HepG2 (cell line): ENCODE measurements around the gene ZNF431. TPM values are rescaled to one million over a fixed set of nuclear protein-coding genes. Genes with fewer than 3 reads are reported as not detected.

Experiments
- ATAC-seq: fragments of 200-7000 bp; cut with Tn5 transposase; 3 replicates; pipeline ENCODE4 v1.9.1; 2020; ENCODE audit warnings: mild to moderate bottlenecking, moderate library complexity
- BruUV-seq: library from RNA; stranded (reverse); fragments of 400-500 nt; replicated peaks from 2 replicates; lab custom pipeline; 2021; lab: Mats Ljungman, UMichigan
- CTCF ChIA-PET: fragments of 300-600 bp; formaldehyde crosslinking; extraction: SDS; loops from one replicate; lab custom pipeline; 2021; ENCODE audit warnings: low total read pairs, inconsistent platforms, low intra/inter-chr PET ratio; lab: Yijun Ruan, JAX
- POLR2A ChIA-PET: fragments of 350-600 bp; sonication (Branson Sonifier 250); formaldehyde crosslinking; loops from one replicate; lab custom pipeline; 2020; ENCODE audit warnings: antibody characterized with exemption, inconsistent platforms; lab: Yijun Ruan, JAX
- DNase-seq: peaks from one replicate; pipeline ENCODE4 v3.0.0-alpha.2; 2015; ENCODE audit warnings: low spot score
- FAIRE-seq: peaks from 3 replicates; lab custom pipeline; 2011; peaks lifted over from hg19 to GRCh38; lab: Jason Lieb, UNC
- H2AFZ ChIP-seq: one replicate; pipeline ENCODE4 v1.6.1; 2011; ENCODE audit warnings: low read length, inconsistent platforms
- H3K27ac ChIP-seq: fragments of 300-600 bp; 3 replicates; pipeline ENCODE4 v1.8.0; 2011; ENCODE audit warnings: mixed run types, mild to moderate bottlenecking, mixed read lengths, low read length, inconsistent platforms; ENCODE audit not compliant: insufficient read depth; ENCODE audit errors: extremely low read length
- H3K27me3 ChIP-seq, 2 experiments: fragments of 200-600 bp in 1 of 2; 2 replicates in 1 of 2; 3 replicates in 1 of 2; pipeline versions ENCODE4 v1.6.0 to v1.8.0; 2011; ENCODE audit warnings: low read length in 2 of 2, mild to moderate bottlenecking in 2 of 2, moderate library complexity in 2 of 2, inconsistent platforms in 1 of 2; ENCODE audit not compliant: insufficient read depth in 2 of 2, control insufficient read depth in 1 of 2
- H3K36me3 ChIP-seq, 2 experiments: fragments of 200-600 bp in 1 of 2; replicated peaks in 1 of 2; 2 replicates in 1 of 2; 3 replicates in 1 of 2; pipeline versions ENCODE4 v1.5.1 to v1.8.0; 2011; ENCODE audit warnings: low read length in 2 of 2, inconsistent platforms in 1 of 2; ENCODE audit not compliant: insufficient read depth in 2 of 2, control insufficient read depth in 1 of 2
- H3K4me1 ChIP-seq: 2 replicates; pipeline ENCODE4 v1.5.1; 2012; ENCODE audit warnings: low read length, inconsistent platforms; ENCODE audit not compliant: insufficient read depth
- H3K4me2 ChIP-seq: 2 replicates; pipeline ENCODE4 v1.6.0; 2011; ENCODE audit warnings: low read depth, low read length, inconsistent platforms
- H3K4me3 ChIP-seq, 3 experiments: fragments of 200-600 bp in 1 of 3; sonication (generic), shearing (Covaris generic) in 1 of 3; replicated peaks in 1 of 3; 2 replicates each; pipeline ENCODE4 v1.5.1; 2011 to 2016; ENCODE audit warnings: low read length in 3 of 3, inconsistent platforms in 2 of 3, low read depth in 2 of 3, mild to moderate bottlenecking in 2 of 3, control low read depth in 1 of 3, mixed read lengths in 1 of 3; ENCODE audit not compliant: insufficient read depth in 1 of 3
- H3K79me2 ChIP-seq: one replicate; pipeline ENCODE4 v1.6.1; 2011; ENCODE audit warnings: low read length, inconsistent platforms; ENCODE audit not compliant: insufficient read depth
- H3K9ac ChIP-seq: 2 replicates; pipeline ENCODE4 v1.6.0; 2011; ENCODE audit warnings: mild to moderate bottlenecking, low read depth, low read length, inconsistent platforms; ENCODE audit not compliant: insufficient read depth
- H3K9me3 ChIP-seq: 2 replicates; pipeline ENCODE4 v1.5.1; 2012; ENCODE audit warnings: mild to moderate bottlenecking, low read length
- H4K20me1 ChIP-seq: 2 replicates; pipeline ENCODE4 v1.6.0; 2011; ENCODE audit warnings: inconsistent platforms, mild to moderate bottlenecking, low read length, moderate library complexity; ENCODE audit not compliant: insufficient read depth
- DPF2 ChIP-seq: sonication (generic); formaldehyde crosslinking; IDR thresholded peaks from 2 replicates; pipeline ENCODE4 v1.4.0; 2020; ENCODE audit warnings: mild to moderate bottlenecking, low read depth, missing genetic modification reagents, borderline replicate concordance
- HHEX ChIP-seq: IDR thresholded peaks from 2 replicates; pipeline ENCODE4 v1.6.1; 2016; ENCODE audit warnings: control low read depth
- HNRNPUL1 ChIP-seq: fragments of 200-400 bp; formaldehyde crosslinking; IDR thresholded peaks from 2 replicates; pipeline ENCODE4 v1.6.1; 2017; ENCODE audit warnings: low read depth, mild to moderate bottlenecking, low read length, moderate library complexity
- IKZF4 ChIP-seq: sonication (generic); formaldehyde crosslinking; IDR thresholded peaks from 2 replicates; pipeline ENCODE4 v1.5.1; 2020; ENCODE audit warnings: borderline replicate concordance, mild to moderate bottlenecking, low read depth, missing genetic modification reagents; ENCODE audit errors: not compliant biosample characterization
- ISL2 ChIP-seq: sonication (generic); formaldehyde crosslinking; IDR thresholded peaks from 2 replicates; pipeline ENCODE4 v1.5.0; 2020; ENCODE audit warnings: missing genetic modification reagents
- JUNB ChIP-seq: sonication (generic); formaldehyde crosslinking; IDR thresholded peaks from 2 replicates; pipeline ENCODE4 v1.8.0; 2022; ENCODE audit warnings: missing genetic modification reagents, mild to moderate bottlenecking, borderline replicate concordance
- NFYB ChIP-seq: sonication (generic); formaldehyde crosslinking; IDR thresholded peaks from 2 replicates; pipeline ENCODE4 v1.4.0; 2020; ENCODE audit warnings: missing genetic modification reagents
- ONECUT2 ChIP-seq: sonication (generic); formaldehyde crosslinking; IDR thresholded peaks from 2 replicates; pipeline ENCODE4 v1.4.0; 2020; ENCODE audit warnings: missing genetic modification reagents
- TEAD3 ChIP-seq: optimal IDR thresholded peaks from 2 replicates; pipeline ENCODE3; 2016; ENCODE audit warnings: borderline replicate concordance
- TGIF2 ChIP-seq: IDR thresholded peaks from 2 replicates; pipeline ENCODE4 v1.6.1; 2016; ENCODE audit warnings: control low read depth, missing compliant biosample characterization
- TOPORS ChIP-seq: sonication (generic); formaldehyde crosslinking; IDR thresholded peaks from 2 replicates; pipeline ENCODE4 v1.8.0; 2023; ENCODE audit warnings: mild to moderate bottlenecking, missing genetic modification reagents
- XRCC5 ChIP-seq: fragments of 200-400 bp; formaldehyde crosslinking; optimal IDR thresholded peaks from 2 replicates; pipeline ENCODE3; 2017; ENCODE audit warnings: mild to moderate bottlenecking, low read length
- ZNF235 ChIP-seq: sonication (generic); formaldehyde crosslinking; IDR thresholded peaks from 2 replicates; pipeline ENCODE4 v1.8.1; 2023; ENCODE audit warnings: mild to moderate bottlenecking, missing genetic modification reagents, borderline replicate concordance
- ZNF83 ChIP-seq: sonication (generic); formaldehyde crosslinking; IDR thresholded peaks from 2 replicates; pipeline ENCODE4 v1.4.0; 2020; ENCODE audit warnings: missing genetic modification reagents, mild to moderate bottlenecking, borderline replicate concordance
- WGBS: methylation state at CpG from one replicate; pipeline ENCODE4 v1.1.6; 2017; ENCODE audit warnings: low lambda C conversion rate; 5-methylcytosine and 5-hydroxymethylcytosine counted together
- in situ Hi-C: cut with HindIII; loops from 2 replicates; pipeline ENCODE4 v1.10.0; 2017; ENCODE audit warnings: low pct_unique_long_range_greater_than_20kb; ENCODE audit not compliant: extremely low pct_ligation_motif_present
- intact Hi-C: fragments of 100-400 bp; cut with micrococcal nuclease; formaldehyde crosslinking; loops from one replicate; pipeline ENCODE4 v1.10.0; 2022; ENCODE audit not compliant: unreplicated experiment
- polyA plus RNA-seq, 8 experiments: library from polyadenylated mRNA; depleted of rRNA in 3 of 8; stranded (reverse) in 7 of 8; unstranded in 1 of 8; fragments of >200 nt; fragmentation: Illumina TruSeq in 4 of 8; extraction: Trizol in 4 of 8; gene quantifications; 2 replicates each; pipeline versions ENCODE4 v1.2.1 to v1.2.3, GENCODE V29; 2011 to 2016; ENCODE audit warnings: low read depth in 4 of 8, missing spikeins in 1 of 8, mixed read lengths in 1 of 8; ENCODE audit not compliant: insufficient read depth in 1 of 8
- total RNA-seq, 5 experiments: library from RNA; depleted of rRNA; stranded (reverse); fragments of >200 nt; fragmentation: Illumina TruSeq; extraction: Trizol; gene quantifications; 2 replicates each; pipeline ENCODE4 v1.2.3, GENCODE V29; 2016; ENCODE audit warnings: low read depth in 1 of 5
- TF ChIP-seq, protein P1 (sequence below): sonication (generic); formaldehyde crosslinking; IDR thresholded peaks from 2 replicates; pipeline ENCODE4 v1.8.0; 2022; ENCODE audit warnings: missing genetic modification reagents, low read depth, mild to moderate bottlenecking, borderline replicate concordance
- TF ChIP-seq, protein P2 (sequence below): sonication (generic); formaldehyde crosslinking; IDR thresholded peaks from 2 replicates; pipeline ENCODE4 v1.5.0; 2020; ENCODE audit warnings: missing genetic modification reagents
- TF ChIP-seq, protein P3 (sequence below): sonication (generic); formaldehyde crosslinking; IDR thresholded peaks from 2 replicates; pipeline ENCODE4 v1.8.1; 2023; ENCODE audit warnings: mild to moderate bottlenecking, missing genetic modification reagents
- TF ChIP-seq, protein P4 (sequence below): sonication (generic); formaldehyde crosslinking; IDR thresholded peaks from 2 replicates; pipeline ENCODE4 v1.4.0; 2020; ENCODE audit warnings: missing genetic modification reagents
- TF ChIP-seq, protein P5 (sequence below): sonication (generic); formaldehyde crosslinking; IDR thresholded peaks from 2 replicates; pipeline ENCODE4 v1.4.0; 2020; ENCODE audit warnings: low read depth, mild to moderate bottlenecking, missing genetic modification reagents

ZNF431 gene
- total and polyA plus RNA-seq, 2 of the 13 experiments (the other 11 are each of a cell fraction or from before 2014, with no cell fraction given): 4.4 to 11.8 TPM

DNA sequence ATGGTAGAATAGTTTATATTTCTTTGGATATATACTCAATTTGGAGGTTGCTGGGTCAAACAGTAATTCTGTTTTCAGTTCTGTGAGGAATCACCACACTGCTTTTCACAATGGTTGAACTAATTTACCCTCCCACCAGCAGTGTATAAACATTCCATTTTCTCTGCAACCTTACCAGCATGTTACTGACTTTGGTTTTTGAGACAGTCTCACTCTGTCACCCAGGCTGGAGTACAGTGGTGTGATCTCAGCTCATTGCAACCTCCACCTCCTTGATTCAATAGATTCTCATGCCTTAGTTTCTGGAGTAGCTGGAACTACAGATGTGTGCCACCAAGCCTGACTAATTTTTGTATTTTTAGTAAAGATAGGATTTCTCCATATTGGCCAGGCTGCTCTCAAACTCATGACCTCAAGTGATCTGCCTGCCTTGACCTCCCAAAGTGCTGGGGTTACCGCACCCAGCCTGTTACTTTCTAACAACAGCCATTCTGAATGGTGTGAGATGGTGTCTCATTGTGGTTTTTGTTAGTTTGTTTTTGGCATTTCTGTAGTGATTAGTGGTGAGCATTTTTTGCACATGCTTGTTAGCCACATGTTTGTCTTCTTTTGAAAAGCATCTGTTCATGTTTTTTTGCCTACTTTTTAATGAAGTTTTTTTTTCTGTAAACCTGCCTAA, 47.4 kb upstream of the ZNF431 start:
- Histone ChIP-seq H3K36me3 (0 out of 5 replicates have a peak, but pooled peaks cover 0 to 7% of the 10 kb centered on the region in 2 experiments), H3K27me3 (no peaks in the 10 kb centered on the region), H3K9ac (no peak overlapping the region), H3K27ac (no peak overlapping the region), H3K4me3 (no peak overlapping the region), H2AFZ (no peak overlapping the region), H3K4me1 (peaks cover 9% of the 10 kb centered on the region), H3K9me3 (no peaks in the 10 kb centered on the region), H3K4me2 (no peak overlapping the region), H3K79me2 (no peaks in the 10 kb centered on the region), H4K20me1 (no peaks in the 10 kb centered on the region)
- ATAC-seq (no peak), FAIRE-seq (no peak), DNase-seq (no peak)
- ChIA-PET CTCF (no interaction called here), POLR2A (no interaction called here)
- in situ Hi-C loops: no loop called here
- intact Hi-C loops: no loop called here
- BruUV-seq: no TSS peak
- 93% methylated on average over 1 of the region's 1 CpG for WGBS
- no peak for TF ChIP-seq TGIF2 (CRISPR knock-in tag)
- TF ChIP-seq, protein P1, sequence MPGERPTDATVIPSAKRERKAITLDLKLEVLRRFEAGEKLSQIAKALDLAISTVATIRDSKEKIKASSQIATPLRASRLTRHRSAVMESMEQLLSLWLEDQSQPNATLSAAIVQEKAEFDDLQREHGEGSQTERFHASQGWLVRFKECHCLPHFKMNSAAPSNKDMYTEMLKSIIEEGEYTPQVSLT: no peak
- TF ChIP-seq HHEX: no peak
- no peak for TF ChIP-seq DPF2
- TF ChIP-seq JUNB (CRISPR knock-in tag): no peak
- TF ChIP-seq ZNF235 (CRISPR knock-in tag): no peak
- TF ChIP-seq TEAD3 (CRISPR knock-in tag): no peak
- TF ChIP-seq XRCC5: no peak
- TF ChIP-seq, protein P2, sequence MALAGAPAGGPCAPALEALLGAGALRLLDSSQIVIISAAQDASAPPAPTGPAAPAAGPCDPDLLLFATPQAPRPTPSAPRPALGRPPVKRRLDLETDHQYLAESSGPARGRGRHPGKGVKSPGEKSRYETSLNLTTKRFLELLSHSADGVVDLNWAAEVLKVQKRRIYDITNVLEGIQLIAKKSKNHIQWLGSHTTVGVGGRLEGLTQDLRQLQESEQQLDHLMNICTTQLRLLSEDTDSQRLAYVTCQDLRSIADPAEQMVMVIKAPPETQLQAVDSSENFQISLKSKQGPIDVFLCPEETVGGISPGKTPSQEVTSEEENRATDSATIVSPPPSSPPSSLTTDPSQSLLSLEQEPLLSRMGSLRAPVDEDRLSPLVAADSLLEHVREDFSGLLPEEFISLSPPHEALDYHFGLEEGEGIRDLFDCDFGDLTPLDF (CRISPR knock-in tag): no peak
- TF ChIP-seq, protein P3, sequence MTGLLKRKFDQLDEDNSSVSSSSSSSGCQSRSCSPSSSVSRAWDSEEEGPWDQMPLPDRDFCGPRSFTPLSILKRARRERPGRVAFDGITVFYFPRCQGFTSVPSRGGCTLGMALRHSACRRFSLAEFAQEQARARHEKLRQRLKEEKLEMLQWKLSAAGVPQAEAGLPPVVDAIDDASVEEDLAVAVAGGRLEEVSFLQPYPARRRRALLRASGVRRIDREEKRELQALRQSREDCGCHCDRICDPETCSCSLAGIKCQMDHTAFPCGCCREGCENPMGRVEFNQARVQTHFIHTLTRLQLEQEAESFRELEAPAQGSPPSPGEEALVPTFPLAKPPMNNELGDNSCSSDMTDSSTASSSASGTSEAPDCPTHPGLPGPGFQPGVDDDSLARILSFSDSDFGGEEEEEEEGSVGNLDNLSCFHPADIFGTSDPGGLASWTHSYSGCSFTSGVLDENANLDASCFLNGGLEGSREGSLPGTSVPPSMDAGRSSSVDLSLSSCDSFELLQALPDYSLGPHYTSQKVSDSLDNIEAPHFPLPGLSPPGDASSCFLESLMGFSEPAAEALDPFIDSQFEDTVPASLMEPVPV (CRISPR knock-in tag): no peak
- TF ChIP-seq NFYB (CRISPR knock-in tag): no peak
- TF ChIP-seq, protein P4, sequence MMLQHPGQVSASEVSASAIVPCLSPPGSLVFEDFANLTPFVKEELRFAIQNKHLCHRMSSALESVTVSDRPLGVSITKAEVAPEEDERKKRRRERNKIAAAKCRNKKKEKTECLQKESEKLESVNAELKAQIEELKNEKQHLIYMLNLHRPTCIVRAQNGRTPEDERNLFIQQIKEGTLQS (CRISPR knock-in tag): no peak
- TF ChIP-seq TOPORS (CRISPR knock-in tag): no peak
- no peak for TF ChIP-seq IKZF4
- no peak for TF ChIP-seq ONECUT2 (CRISPR knock-in tag)
- TF ChIP-seq HNRNPUL1: no peak
- no peak for TF ChIP-seq ISL2 (CRISPR knock-in tag)
- no peak for TF ChIP-seq ZNF83
- TF ChIP-seq, protein P5, sequence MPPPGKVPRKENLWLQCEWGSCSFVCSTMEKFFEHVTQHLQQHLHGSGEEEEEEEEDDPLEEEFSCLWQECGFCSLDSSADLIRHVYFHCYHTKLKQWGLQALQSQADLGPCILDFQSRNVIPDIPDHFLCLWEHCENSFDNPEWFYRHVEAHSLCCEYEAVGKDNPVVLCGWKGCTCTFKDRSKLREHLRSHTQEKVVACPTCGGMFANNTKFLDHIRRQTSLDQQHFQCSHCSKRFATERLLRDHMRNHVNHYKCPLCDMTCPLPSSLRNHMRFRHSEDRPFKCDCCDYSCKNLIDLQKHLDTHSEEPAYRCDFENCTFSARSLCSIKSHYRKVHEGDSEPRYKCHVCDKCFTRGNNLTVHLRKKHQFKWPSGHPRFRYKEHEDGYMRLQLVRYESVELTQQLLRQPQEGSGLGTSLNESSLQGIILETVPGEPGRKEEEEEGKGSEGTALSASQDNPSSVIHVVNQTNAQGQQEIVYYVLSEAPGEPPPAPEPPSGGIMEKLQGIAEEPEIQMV (CRISPR knock-in tag): no peak
